BE2C (cell line): ENCODE measurements around the gene EXOSC1.
"Not testable (repeated sequence)": the region's sequence is repeated elsewhere in the genome, so short reads cannot be mapped to it uniquely, and the experiment has no call there.

ENCODE experiments used
- DNase-seq: peaks from one replicate; pipeline ENCODE4 v3.0.0-alpha.2; 2020
- H3K27me3 ChIP-seq: fragments of 250-450 bp; sonication (Bioruptor Pico); 2 replicates; pipeline ENCODE4 v1.5.1; 2020; ENCODE audit warnings: mild to moderate bottlenecking
- H3K36me3 ChIP-seq: fragments of 250-450 bp; sonication (Bioruptor Pico); 2 replicates; pipeline ENCODE4 v1.5.1; 2020; ENCODE audit warnings: mild to moderate bottlenecking
- H3K4me1 ChIP-seq: fragments of 250-450 bp; sonication (Bioruptor Pico); 2 replicates; pipeline ENCODE4 v1.5.1; 2020
- H3K4me3 ChIP-seq: 2 replicates; pipeline ENCODE4 v1.5.1; 2011; ENCODE audit warnings: low read depth, low read length
- H3K9me3 ChIP-seq: fragments of 250-450 bp; sonication (Bioruptor Pico); 2 replicates; pipeline ENCODE4 v1.5.1; 2020
- TF ChIP-seq, protein P1 (sequence below): IDR thresholded peaks from 2 replicates; pipeline ENCODE4 v1.5.1; 2012; ENCODE audit warnings: mild to moderate bottlenecking, low read depth, low read length

EXOSC1 gene

DNA sequence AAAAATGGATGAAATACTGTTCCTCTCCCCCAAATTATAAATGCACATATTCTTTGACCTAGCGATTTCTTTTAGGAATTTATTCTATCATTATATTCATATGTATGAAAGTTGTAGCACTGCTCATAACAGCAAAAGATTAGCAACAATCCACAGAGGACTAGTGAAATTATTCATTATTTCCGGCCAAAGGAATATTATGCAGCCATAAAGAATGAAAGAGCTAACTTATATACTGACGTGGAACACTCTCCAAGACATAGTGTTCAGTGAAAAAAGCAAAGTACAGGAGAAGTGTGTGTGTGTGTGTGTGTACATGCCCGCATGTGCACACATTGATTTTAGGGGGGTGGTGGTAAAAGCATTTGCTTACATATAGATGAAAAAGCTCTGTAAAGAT, 29.1 kb upstream of the EXOSC1 start:
- peaks cover 70% of the 10 kb centered on the region for H3K36me3 ChIP-seq
- H3K4me1 ChIP-seq: no peaks in the 10 kb centered on the region
- no peaks in the 10 kb centered on the region for H3K9me3 ChIP-seq
- no peak overlapping the region for H3K4me3 ChIP-seq
- DNase-seq: no peak
- H3K27me3 ChIP-seq: no peaks in the 10 kb centered on the region
- TF ChIP-seq, protein P1, sequence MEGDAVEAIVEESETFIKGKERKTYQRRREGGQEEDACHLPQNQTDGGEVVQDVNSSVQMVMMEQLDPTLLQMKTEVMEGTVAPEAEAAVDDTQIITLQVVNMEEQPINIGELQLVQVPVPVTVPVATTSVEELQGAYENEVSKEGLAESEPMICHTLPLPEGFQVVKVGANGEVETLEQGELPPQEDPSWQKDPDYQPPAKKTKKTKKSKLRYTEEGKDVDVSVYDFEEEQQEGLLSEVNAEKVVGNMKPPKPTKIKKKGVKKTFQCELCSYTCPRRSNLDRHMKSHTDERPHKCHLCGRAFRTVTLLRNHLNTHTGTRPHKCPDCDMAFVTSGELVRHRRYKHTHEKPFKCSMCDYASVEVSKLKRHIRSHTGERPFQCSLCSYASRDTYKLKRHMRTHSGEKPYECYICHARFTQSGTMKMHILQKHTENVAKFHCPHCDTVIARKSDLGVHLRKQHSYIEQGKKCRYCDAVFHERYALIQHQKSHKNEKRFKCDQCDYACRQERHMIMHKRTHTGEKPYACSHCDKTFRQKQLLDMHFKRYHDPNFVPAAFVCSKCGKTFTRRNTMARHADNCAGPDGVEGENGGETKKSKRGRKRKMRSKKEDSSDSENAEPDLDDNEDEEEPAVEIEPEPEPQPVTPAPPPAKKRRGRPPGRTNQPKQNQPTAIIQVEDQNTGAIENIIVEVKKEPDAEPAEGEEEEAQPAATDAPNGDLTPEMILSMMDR: no peak

DNA sequence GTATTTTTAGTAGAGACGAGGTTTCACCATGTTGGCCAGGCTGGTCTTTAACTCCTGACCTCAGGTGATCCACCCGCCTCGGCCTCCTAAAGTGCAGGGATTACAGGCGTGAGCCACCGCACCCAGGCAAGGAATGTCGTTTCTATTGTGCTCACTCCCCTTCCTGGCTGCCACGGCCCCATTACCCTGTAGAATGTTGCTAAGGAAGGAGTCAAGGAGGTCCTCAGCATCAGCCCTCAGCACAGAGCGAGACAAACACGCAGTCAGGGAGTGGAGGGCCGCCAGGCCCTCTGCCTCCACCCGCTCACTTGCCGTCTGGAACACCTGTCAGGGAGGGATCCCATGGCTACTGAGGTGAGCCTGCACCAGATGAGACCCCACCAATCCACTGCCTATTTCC, 23.0 kb upstream of the EXOSC1 start:
- H3K9me3 ChIP-seq, H3K4me3 ChIP-seq: not testable (repeated sequence)
- peaks cover 43% of the 10 kb centered on the region for H3K36me3 ChIP-seq

GRCh38 chr10:97468162-97468561, 22.4 kb upstream of the EXOSC1 start:
- Histone ChIP-seq H3K9me3 (no peaks in the 10 kb centered on the region), H3K27me3 (no peaks in the 10 kb centered on the region), H3K4me3 (no peak overlapping the region), H3K4me1 (no peaks in the 10 kb centered on the region), H3K36me3 (peaks cover 44% of the 10 kb centered on the region)
- no peak for DNase-seq
- TF ChIP-seq, protein P1: no peak

More for the DNA sequence above, 23.0 kb upstream of the EXOSC1 start:
- not testable (repeated sequence) for H3K4me1 ChIP-seq, H3K27me3 ChIP-seq, DNase-seq

GRCh38 chr10:97466755-97467154, 20.9 kb upstream of the EXOSC1 start:
- H3K4me3 ChIP-seq: no peak overlapping the region
- DNase-seq: no peak
- TF ChIP-seq, protein P1: no peak
- H3K36me3 ChIP-seq: peaks cover 54% of the 10 kb centered on the region
- no peaks in the 10 kb centered on the region for H3K27me3 ChIP-seq
- no peaks in the 10 kb centered on the region for H3K9me3 ChIP-seq
- no peaks in the 10 kb centered on the region for H3K4me1 ChIP-seq

GRCh38 chr10:97465982-97466381, 20.2 kb upstream of the EXOSC1 start:
- TF ChIP-seq, protein P1: no peak
- H3K4me1 ChIP-seq: no peaks in the 10 kb centered on the region
- H3K4me3 ChIP-seq: no peak overlapping the region
- no peaks in the 10 kb centered on the region for H3K9me3 ChIP-seq
- peaks cover 61% of the 10 kb centered on the region for H3K36me3 ChIP-seq
- no peaks in the 10 kb centered on the region; the same call in 1 of the 2 replicates for H3K27me3 ChIP-seq
- no peak for DNase-seq

GRCh38 chr10:97464226-97464625, 18.4 kb upstream of the EXOSC1 start:
- H3K27me3 ChIP-seq: no peaks in the 10 kb centered on the region; the same call in 1 of the 2 replicates
- DNase-seq: no peak
- H3K4me1 ChIP-seq: no peaks in the 10 kb centered on the region
- no peaks in the 10 kb centered on the region for H3K9me3 ChIP-seq
- peaks cover 63% of the 10 kb centered on the region for H3K36me3 ChIP-seq
- TF ChIP-seq, protein P1: no peak
- H3K4me3 ChIP-seq: no peak overlapping the region
